CD4-positive, alpha-beta T cell treated with Interleukin-15 for 1 hour (primary cell): ENCODE results near the gene UBE2J2.
A peak's percentile ranks its signal among the peaks of the same experiment; 100 is the strongest.

Source experiments
- DNase-seq: peaks from one replicate; pipeline ENCODE4 v3.0.0-alpha.2; 2020

UBE2J2 gene

DNA sequence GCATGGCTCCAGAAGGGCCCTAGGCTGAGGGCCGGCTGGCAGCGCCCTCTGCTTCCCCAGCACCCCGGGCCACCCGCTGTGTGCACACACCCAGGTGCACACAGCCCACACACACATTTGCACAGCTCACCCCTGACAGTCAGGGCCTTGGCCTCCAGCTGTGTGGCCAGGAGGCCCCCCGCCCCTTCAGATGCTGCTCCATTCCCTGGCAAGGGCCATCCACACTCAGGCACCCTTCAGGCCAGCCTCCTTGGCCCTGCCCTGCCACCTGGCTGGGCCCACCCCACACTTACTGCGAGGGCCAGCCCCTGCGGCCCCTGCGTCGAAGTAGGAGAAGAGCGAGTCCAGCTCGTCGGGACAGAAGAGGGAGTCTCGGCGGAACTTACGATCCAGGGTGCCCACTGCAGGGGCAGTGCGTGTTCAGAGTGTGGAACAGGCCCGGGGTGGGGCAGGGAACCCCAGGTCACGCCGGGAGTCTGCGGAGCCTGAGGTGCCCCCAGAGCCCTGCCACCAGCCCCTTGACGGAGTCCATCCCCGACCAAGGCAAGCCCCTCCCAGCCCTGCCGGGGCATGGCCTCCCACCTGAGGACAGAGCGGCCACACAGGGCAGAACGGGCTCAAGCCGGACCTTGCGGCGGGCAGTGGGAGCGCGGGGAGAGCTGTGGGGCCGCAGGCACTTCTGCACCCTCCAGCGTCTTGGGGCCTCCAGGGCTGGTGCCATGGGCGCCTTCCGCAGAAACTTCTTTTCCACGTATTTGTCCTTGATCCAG, 21.7 kb upstream of the UBE2J2 start:
- DNase-seq: no peak

DNA sequence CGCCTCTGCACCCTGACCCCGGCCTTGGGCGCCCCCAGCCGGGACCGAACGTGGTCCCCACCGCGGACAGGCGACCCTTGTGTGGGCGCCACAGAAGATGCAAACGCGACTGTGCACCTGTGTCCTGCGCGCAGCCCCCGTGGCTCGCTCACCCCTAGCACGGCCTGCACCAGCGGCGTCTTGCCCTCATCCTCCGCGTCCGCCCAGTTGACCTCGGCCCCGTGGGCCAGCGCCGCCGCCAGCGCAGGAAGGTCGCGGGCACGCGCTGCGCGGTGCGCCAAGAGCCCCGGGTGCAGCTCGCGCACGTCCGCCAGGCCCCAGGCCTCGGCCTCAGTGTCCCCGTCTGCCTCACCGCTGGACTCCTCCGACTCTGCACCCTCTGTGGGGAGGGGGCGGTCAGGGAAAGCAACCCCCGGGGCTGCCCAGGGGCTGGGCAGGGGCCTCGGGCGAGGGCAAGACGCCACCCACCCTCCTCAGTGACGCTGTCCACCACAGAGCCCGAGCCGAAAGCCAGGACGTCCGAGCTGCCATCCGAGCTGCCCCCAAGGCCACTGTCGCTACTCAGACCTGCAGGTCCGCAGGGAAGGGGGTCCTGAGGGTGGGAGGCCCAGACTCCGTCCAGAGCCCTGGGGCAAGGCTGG, 20.7 kb upstream of the UBE2J2 start:
- DNase-seq: no peak

DNA sequence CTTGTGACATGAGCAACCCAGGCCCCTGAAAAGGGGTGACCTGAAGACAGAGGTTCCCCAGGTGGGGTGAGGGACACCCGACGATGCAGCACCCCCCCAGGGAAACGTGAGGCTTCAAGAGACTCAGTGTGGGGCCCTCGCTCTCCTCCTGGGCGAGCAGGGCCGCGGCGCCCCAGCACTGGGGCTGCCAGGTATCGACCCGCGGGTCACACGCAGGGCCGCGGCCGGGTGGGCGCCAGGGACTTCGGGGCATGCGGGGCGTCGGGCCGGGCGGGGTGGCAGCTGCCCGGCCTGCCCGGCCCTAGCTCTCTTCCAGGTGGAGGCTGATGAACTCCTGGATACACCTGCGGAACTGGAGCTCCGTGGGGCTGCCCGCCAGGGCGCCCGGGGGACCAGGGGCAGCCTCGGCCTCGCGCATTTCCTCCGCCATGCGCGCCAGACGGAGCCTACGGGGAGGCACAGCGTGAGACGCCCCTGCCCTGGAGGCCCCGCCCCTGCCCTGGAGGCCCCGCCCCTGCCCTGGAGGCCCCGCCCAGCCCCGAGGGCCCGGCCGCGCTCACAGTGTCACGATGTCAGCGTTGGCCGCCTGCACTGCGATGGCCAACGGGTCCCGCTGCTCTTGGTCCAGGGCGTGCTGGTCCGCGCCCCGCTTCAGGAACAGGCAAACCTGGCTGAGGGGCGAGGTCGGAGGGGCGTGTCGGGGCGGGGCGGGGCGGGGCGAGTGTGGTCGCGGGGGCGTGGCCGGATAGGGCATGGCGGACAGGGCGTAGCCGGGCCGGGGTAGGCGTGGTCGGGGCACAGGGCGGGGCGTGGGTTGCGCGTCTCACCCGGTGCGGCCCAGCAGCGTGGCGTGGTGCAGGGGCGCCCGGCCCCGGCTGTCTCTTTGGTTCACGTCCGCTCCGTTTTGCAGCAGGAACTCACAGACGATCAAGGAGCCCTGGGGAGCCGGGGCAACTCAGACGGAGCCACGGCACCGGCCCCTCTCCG, 19.9 kb upstream of the UBE2J2 start:
- no peak for DNase-seq

DNA sequence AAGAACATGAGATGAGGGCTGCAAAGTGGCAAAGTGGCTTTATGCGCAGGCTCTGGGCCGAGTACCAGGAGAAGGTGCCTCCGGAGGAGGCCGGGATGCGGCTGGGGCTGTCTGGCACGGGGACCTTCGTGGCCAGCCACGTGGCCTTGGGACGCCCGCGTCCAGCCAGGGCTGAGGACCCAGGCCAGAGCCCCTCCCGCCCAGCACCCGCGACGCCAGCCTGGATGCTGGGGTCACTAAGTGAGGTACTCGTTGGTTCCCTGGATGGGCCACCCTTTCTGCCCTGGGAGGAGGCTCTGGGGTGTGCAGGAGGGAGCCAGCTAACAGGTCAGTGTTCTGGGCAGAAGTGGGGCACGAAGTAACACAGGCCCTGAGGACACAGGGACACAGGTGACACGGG, 19.2 kb upstream of the UBE2J2 start:
- DNase-seq: no peak

DNA sequence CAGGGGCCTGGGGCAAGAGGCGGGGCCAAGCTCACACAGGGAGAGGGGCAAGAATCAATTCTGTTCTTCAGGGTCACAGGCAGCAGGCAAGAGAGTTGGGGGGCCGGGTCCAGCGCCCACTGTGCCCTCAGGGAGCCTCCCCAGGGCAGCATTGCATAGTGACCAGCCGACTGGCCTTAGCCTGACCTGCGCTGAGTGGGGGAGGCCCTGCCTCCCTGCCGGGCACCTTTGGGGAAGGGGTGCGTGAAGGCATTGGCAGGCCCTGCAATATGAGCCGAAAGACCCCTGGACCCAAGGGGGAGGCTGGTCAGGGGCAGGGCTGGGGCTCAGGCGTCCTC, 18.8 kb upstream of the UBE2J2 start:
- no peak for DNase-seq

DNA sequence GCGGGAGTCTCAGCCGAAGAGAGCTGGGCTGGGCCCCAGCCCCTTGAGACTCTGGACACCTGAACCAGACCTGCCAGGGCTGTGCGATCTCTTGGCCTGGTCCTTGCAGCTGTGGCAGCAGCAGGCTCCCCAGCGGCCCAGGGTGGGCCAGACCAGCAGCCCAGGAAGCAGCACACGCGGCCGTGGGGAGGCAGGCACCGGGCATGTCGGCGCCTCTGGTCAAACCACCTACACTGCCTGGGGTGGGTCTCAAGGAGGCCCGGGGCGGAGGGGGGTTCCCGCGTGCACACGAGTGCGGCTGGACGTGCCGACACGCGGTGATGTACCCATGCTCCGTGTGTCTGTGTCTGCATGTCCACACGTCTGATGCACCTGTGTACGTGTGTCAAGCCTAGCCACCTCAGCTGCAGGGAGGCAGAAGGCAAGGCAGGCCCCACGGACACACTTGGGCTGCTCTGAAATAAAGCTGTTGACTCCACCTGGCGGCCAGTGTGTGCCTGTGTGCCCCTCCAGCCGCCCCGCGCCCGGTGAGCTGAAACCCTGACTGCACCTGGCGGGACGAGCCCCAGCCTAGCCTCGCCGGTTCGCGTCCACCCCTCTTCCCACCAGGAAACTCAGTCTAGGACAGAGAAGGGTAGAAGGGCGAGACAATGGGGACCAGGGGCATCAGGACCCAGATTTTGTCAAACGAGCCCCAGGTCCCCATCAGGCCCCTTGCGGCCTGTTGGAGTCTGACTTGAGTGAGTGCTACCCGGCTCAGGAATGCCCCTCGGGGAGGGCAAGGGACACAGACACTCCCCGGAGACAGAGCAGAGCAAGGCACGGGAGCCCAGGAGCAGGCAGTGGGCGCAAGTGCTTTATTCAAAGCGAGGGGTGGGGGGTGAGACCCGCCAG, 18.1 kb upstream of the UBE2J2 start:
- peak; percentile 59 for DNase-seq

DNA sequence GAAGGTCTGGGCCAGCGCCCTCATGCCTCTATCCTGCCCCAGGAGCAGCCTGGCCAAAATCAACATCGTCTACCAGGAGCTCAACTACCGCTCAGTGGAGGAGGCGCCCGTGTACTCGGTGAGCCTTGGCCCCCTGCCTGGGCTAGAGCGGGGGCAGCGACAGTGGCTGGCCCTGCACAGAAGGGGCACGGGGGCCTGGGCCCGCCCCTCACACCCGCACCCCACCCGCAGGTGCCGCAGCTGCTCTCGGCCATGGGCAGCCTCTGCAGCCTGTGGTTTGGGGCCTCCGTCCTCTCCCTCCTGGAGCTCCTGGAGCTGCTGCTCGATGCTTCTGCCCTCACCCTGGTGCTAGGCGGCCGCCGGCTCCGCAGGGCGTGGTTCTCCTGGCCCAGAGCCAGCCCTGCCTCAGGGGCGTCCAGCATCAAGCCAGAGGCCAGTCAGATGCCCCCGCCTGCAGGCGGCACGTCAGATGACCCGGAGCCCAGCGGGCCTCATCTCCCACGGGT, 17.4 kb upstream of the UBE2J2 start:
- no peak for DNase-seq

DNA sequence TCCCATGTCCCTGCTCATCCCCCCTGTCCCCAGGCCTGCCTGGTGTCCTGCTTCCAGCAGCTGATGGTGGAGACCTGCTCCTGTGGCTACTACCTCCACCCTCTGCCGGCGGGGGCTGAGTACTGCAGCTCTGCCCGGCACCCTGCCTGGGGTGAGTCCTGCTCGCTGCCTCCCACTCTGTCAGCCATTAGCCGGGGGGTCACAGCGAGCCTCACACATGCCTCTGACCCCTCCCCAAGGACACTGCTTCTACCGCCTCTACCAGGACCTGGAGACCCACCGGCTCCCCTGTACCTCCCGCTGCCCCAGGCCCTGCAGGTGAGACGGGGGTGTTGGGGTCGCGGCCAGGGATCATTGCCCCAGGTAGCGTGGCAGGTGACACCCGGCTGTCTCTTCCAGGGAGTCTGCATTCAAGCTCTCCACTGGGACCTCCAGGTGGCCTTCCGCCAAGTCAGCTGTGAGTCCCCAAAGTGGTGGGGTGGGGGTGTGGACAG, 16.6 kb upstream of the UBE2J2 start:
- peak; percentile 51 for DNase-seq

DNA sequence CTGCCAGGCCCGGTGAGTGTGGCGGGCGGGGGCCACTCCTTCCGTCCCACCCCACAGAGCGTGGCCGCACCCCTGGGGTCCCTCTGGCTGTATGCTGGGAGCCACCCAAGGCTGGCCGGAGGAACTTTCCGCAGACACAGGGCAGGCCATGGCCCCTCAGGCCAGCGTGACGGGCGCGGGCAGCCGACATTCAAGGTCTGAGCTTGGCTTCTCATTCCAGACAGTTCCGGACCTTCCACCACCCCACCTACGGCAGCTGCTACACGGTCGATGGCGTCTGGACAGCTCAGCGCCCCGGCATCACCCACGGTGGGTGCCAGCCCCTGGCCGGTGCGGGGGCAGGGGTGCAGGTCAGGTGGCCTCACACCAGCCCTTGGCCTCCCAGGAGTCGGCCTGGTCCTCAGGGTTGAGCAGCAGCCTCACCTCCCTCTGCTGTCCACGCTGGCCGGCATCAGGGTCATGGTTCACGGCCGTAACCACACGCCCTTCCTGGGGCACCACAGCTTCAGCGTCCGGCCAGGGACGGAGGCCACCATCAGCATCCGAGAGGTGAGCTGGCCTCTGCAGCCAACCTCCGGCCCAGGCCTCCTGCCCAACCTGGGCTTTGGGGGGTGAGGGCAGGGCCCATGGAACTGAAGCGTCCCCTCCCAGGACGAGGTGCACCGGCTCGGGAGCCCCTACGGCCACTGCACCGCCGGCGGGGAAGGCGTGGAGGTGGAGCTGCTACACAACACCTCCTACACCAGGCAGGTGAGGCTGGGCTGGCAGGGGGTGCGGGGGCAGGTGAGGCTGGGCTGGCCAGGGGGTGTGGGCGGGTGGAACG, 13.8 kb upstream of the UBE2J2 start:
- no peak for DNase-seq

DNA sequence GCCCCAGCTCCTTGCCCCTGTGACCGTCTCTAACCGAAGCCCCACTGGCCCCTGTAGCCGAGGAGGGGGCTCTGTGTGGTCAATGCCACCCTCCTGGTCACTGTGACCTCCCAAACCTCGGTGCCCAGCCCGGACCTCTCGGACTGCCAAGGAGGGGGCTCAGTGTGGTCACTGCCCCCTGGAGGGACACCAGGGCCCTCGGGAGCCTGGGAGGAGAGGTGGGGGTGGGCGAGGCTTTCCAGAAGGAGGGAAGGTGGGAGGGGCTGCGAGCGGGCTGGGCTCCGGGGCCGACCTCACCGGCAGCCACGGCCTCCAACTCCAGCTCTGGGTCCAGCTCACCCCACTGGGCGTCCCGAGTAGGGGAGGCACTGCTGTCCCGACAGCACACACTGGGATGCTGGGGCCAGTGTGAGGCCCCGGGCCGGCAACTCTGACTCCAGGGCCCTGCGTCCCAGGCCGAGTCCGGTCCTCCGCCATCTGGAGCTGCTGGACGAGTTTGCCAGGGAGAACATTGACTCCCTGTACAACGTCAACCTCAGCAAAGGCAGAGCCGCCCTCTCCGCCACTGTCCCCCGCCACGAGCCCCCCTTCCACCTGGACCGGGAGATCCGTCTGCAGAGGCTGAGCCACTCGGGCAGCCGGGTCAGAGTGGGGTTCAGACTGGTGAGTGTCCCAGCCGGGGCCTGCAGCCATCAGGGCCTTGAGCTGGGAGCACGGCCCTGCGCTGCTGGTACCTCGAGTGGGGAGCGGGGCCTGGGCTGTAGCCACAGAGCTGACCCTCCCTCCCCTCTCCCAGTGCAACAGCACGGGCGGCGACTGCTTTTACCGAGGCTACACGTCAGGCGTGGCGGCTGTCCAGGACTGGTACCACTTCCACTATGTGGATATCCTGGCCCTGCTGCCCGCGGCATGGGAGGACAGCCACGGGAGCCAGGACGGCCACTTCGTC, 12.9 kb upstream of the UBE2J2 start:
- no peak for DNase-seq

DNA sequence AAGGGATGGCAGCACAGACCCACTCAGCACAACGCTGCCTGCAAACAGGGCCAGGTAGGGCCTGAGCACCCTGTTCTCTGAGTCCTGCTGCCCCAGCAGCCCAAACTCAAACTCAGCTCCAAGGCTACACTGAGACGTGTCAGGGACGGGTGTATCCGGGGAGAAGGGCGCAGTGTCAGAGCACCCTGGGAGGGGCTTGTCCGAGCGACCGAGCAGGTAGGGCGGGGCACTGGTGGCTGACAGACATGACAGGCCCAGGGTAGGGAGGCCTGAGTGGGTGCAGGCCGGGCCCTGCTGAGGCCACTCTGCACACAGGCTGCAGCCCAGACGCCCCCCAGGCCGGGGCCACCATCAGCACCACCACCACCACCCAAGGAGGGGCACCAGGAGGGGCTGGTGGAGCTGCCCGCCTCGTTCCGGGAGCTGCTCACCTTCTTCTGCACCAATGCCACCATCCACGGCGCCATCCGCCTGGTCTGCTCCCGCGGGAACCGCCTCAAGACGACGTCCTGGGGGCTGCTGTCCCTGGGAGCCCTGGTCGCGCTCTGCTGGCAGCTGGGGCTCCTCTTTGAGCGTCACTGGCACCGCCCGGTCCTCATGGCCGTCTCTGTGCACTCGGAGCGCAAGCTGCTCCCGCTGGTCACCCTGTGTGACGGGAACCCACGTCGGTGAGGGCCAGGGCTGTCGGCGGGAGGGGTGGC, 12.1 kb upstream of the UBE2J2 start:
- DNase-seq: no peak

DNA sequence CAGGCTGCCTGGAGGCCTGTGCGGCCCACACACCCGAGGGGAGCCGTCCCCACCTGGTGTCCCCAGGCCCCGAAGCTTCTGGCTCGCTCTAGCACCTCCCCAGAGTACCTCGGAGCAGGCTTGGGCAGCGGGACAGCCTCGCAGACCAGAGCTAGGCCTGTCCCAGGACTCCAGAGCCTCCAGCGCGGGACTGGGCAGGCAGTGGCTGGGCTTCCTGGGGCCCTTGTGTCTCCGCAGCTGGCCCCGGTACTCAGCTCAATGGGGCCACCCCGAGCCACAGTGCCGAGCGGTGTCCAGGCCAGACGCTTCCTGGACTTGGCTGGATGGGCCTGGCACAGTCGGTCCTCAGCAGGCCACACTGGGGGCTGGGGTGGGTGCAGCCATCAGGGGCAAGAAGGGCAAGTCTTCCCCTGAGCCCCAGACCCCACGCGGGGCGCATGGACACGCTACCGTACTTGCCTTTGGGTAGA, 11.5 kb upstream of the UBE2J2 start:
- DNase-seq: no peak

DNA sequence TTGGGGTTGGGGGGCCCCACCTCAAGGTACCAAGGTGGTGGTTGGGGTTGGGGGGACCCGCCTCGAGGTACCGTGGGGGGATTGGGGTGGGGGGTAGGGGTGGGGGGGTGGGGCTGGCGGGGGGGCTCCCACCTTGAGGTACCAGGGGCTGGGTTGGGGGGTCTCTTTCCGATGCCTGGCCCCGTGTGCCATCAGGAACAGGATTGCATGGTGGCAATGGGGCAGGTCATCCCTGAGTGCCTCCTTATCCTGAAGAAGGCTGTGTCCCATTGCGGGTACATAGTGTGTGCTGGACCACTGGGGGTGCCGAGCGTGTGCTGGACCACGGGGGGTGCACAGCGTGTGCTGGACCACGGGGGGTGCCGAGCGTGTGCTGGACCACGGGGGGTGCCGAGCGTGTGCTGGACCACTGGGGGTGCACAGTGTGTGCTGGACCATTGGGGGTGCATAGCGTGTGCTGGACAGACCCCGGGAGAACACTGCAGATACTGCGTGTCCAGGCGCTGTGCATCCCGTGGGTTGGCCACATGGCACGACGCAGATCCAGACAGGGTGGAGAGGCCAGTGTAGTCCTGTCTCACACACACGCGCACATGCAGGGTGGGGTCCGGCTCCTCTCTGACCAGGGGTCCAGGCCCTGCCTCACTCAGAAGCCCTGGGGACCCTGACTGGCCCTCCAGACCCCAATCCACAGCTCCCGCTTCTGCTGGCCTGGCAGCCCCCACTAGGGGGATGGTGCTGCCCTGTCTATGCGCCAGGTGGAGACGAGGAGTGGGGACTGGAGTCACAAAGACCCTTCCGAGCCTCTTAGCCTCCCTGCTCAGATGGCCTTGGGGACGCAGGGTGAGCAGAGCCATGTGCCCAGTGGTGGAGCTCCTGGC, 10.8 kb upstream of the UBE2J2 start:
- no peak for DNase-seq

DNA sequence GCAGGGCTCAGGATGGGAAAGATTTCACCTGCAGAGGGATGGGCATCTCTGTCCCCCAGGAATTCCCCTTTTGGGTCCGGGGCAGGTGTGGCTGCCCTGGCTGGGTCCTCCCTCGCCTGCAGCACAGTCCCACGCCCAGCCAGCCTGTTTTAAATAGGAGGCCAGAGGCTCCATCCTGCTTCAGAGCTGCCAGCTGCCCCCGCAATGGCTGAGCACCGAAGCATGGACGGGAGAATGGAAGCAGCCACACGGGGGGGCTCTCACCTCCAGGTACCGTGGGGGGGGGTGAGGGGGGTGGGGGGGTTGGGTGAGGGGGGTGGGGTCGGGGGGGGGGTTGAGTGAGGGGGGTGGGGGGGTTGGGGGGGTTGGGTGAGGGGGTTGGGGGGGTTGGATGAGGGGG, 10.2 kb upstream of the UBE2J2 start:
- DNase-seq: no peak

DNA sequence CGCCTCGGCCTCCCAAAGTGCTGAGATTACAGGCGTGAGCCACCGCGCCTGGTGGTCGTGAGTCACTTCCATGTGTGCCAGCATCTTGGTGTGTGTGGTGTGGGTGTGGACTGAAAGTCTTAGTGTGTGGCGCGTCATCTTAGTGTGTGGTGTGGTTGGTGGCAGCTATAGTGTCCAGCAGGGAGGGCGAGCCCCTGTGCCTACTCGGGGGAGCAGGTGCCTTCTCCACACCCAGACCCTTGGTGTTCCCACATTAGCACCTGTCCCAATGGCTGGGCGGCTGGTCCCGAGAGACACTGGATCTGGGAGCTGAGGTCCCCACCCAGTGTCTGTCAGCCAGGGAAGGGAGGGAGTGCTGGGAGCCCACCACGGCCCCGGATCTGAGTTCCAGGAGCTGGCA, 9.3 kb upstream of the UBE2J2 start:
- no peak for DNase-seq

DNA sequence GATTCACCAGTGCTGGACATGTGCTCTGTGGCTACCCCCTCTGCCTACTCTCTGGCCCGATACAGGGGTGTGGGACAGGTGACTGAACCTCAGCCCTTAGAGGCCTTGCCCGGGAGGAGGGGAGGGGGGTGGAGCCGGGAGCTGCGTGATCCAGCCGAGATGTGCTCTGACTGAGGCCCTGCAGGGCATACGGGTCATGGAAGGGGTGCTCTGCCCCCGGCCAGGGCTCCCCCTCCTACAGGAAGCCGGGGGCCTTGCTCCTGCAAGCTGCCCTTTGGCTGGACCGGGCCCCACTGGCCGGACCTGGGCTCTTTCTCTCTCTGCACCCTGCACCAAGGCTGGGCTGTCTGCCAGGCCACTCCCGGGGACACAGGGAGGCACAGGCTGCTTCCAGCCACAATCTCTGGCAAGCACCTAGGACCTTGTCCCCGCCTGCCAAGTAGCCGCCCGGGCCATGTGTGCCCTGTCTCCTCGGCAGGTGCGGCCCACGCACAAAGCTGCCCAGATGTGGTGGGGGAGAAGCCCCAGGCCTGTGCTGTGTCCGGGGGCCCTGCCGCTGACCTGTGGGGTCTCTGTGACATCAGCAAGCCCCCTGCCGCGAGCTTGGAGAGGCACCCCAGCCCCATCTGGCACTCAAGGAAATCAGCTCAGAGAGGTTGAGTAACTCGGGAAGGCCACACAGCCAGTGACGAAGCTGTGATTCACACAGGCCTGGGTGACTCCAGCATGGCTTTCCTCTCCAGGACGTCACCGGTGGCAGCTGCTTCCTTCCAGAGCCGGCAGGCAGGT, 8.1 kb upstream of the UBE2J2 start:
- DNase-seq: no peak

DNA sequence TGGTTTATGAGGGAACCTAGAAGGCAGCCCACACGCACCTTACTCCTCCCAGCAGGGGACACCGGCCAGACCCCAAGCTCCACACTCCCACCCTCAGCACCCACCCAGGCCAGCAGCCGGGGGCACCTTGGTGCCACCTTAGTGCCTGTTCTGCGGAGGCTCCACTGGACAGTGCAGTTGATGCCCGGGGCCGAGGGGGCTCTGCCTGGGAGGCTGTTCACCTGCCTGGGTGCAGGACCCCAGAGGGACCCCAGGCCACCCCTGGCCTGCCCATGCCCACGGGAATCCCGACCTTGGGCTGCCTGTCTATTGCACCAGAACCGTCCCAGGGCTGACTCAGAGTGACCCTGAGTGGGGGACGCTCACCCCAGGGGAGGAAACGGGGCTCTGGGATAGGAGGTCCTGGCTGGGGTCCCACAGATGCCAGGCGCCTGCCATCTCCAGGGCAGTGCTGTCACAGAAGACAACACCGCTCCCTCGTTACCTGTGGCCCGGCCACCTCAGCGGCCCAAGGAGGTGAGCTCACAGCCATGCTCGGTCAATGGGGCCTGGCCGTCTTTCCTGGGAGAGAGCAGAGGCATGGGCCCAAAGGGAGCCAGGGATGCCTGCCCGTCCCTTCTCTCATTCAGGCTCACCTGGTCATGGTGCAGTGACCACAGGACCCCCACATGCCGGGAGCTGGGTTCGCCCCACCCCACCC, 7.3 kb upstream of the UBE2J2 start:
- no peak for DNase-seq
